ENCODE results near the gene CORO1A.
"Not testable (repeated sequence)": the region's sequence is repeated elsewhere in the genome, so short reads cannot be mapped to it uniquely, and the experiment has no call there.

Gene CORO1A

DNA sequence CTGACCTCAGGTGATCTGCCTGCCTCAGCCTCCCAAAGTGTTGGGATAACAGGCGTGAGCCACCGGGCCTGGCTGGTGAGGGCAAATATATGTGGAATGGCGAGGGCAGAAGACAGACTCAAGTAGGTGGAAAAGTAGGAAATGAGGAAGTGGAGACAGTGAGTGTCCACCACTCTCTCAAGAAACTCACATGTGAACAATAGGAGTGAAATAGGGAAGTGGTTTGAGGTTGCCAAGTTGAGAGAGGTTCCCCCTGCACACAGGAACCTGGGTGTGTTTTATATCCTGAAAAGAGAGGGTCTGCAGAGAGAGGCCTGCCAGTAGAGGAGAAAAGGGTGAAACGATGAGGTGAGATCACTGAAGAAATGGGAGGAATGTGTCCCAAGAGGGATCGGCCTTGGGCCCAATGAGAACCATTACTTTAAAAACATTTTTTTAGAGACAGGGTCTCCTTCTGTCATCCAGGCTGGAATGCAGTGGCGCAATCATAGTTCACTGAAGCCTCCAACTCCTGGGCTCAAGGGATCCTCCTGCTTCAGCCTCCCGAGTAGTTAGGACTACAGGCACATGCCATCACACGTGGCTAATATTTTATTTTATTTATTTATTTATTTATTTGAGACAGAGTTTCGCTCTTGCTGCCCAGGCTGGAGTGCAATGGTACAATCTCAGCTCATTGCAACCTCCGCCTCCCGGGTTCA, 17.1 kb upstream of the CORO1A start:
- no peak for TF ChIP-seq CTCF (IDR thresholded peaks at IDR 0.05; ENCODE audit: low read depth, low read length)
- no peaks in the 10 kb centered on the region for H3K9me3 ChIP-seq
- H3K4me3 ChIP-seq (ENCODE audit: low read depth, low read length) = no peak overlapping the region
- H3K27me3 ChIP-seq = no peaks in the 10 kb centered on the region
- DNase-seq = no peak
- H3K4me1 ChIP-seq = no peaks in the 10 kb centered on the region
- no peaks in the 10 kb centered on the region for H3K36me3 ChIP-seq

DNA sequence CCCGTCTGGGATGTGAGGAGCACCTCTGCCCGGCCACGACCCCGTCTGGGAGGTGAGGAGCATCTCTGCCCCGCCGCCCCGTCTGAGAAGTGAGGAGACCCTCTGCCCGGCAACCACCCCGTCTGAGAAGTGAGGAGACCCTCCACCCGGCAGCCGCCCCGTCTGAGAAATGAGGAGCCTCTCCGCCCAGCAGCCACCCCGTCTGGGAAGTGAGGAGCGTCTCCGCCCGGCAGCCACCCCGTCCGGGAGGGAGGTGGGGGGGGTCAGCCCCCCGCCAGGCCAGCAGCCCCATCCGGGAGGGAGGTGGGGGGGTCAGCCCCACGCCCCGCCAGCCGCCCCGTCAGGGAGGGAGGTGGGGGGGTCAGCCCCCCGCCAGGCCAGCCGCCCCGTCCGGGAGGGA, 14.7 kb upstream of the CORO1A start:
- H3K4me1 ChIP-seq; H3K9me3 ChIP-seq; H3K36me3 ChIP-seq; H3K4me3 ChIP-seq (ENCODE audit: low read depth, low read length); H3K27me3 ChIP-seq; DNase-seq: not testable (repeated sequence)

- not testable (repeated sequence) for H3K27me3 ChIP-seq; H3K4me3 ChIP-seq (ENCODE audit: low read depth, low read length); H3K36me3 ChIP-seq; H3K4me1 ChIP-seq; DNase-seq; H3K9me3 ChIP-seq
Measured at GRCh38 chr16:30169416-30169815, 14.0 kb upstream of the CORO1A start.

GRCh38 chr16:30170145-30170544, 13.3 kb upstream of the CORO1A start:
- not testable (repeated sequence) for H3K4me1 ChIP-seq; H3K4me3 ChIP-seq (ENCODE audit: low read depth, low read length); H3K36me3 ChIP-seq; DNase-seq; H3K9me3 ChIP-seq; H3K27me3 ChIP-seq

- Histone ChIP-seq H3K27me3 (no peaks in the 10 kb centered on the region), H3K4me3 (ENCODE audit: low read depth, low read length) (no peak overlapping the region), H3K9me3 (no peaks in the 10 kb centered on the region), H3K4me1 (no peaks in the 10 kb centered on the region), H3K36me3 (no peaks in the 10 kb centered on the region)
- no peak for TF ChIP-seq CTCF (IDR thresholded peaks at IDR 0.05; ENCODE audit: low read depth, low read length)
- no peak for DNase-seq
Measured at GRCh38 chr16:30173054-30173453, 10.3 kb upstream of the CORO1A start.

DNA sequence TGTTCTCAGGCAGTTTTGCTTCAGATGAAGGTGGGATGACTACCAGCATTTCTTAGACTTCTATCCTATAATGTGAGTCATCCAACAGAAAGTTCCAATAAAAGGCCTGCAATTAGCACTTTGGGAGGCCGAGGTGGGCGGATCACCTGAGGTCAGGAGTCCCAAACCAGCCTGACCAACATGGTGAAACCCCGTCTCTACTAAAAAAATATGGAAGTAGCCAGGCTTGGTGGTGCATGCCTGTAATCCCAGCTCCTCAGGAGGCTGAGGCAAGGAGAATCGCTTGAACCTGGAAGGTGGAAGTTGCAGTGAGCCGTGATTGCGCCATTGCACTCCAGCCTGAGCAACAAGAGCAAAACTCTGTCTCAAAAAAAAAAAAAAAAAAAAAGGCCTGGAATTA, 6.5 kb upstream of the CORO1A start:
- H3K4me1 ChIP-seq; H3K4me3 ChIP-seq (ENCODE audit: low read depth, low read length); H3K36me3 ChIP-seq; H3K27me3 ChIP-seq; H3K9me3 ChIP-seq; DNase-seq: not testable (repeated sequence)

DNA sequence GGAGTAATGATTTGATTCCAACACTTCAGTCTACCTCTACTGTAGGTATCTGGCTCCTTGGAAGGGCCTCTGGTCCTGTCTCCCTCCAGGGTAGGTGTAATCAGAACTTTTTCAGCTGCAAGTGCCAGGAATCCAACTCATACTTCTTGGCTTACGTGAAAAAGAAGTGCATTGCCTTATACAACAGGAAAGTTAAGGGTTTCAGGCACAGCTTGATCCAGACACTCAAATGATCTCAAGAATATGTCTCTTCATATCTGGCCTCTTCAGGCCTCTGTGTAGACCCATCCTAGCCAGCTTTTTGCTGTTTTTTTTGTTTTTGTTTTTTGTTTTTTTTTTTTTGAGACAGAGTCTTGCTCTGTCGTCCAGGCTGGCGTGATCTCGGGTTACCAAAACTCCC, 4.2 kb upstream of the CORO1A start:
- DNase-seq = no peak
- no peaks in the 10 kb centered on the region for H3K27me3 ChIP-seq
- TF ChIP-seq CTCF (IDR thresholded peaks at IDR 0.05; ENCODE audit: low read depth, low read length) = no peak
- no peaks in the 10 kb centered on the region for H3K36me3 ChIP-seq
- peaks cover 4% of the 10 kb centered on the region; the same call in 1 of the 2 replicates for H3K4me1 ChIP-seq
- no peak overlapping the region for H3K4me3 ChIP-seq (ENCODE audit: low read depth, low read length)
- H3K9me3 ChIP-seq = no peaks in the 10 kb centered on the region

GRCh38 chr16:30179931-30180330, 3.5 kb upstream of the CORO1A start:
- Histone ChIP-seq H3K4me3 (ENCODE audit: low read depth, low read length) (no peak overlapping the region), H3K4me1 (peaks cover 6% of the 10 kb centered on the region; the same call in 1 of the 2 replicates), H3K36me3 (no peaks in the 10 kb centered on the region), H3K27me3 (no peaks in the 10 kb centered on the region), H3K9me3 (no peaks in the 10 kb centered on the region)
- DNase-seq = no peak
- TF ChIP-seq CTCF (IDR thresholded peaks at IDR 0.05; ENCODE audit: low read depth, low read length) = no peak
